Adrenal gland (tissue), 5 donors: ENCODE measurements around the gene NAT8L.

Experiments
- POLR2A ChIP-seq, 2 donors: fragments of 450-650 bp; IDR thresholded peaks; one replicate each; pipeline ENCODE4 v1.6.1; 2017; ENCODE audit warnings: antibody characterized with exemption in 2 of 2, mild to moderate bottlenecking in 2 of 2, moderate library complexity in 1 of 2
- TF ChIP-seq, protein P1 (sequence below), 6 experiments: fragments of 450-650 bp in 4 of 6; fragments of 200-600 bp in 2 of 6; sonication (generic) in 1 of 6; IDR thresholded peaks; 1 replicate in 5 of 6; 2 replicates in 1 of 6; pipeline versions ENCODE4 v1.5.1 to v1.8.0; 2016 to 2021; ENCODE audit warnings: antibody characterized with exemption in 6 of 6, mild to moderate bottlenecking in 2 of 6, moderate library complexity in 1 of 6
- donor health status: DM: no; HTN: no; CAD: no.

GRCh38 chr4:2066571-2067445 lies 7.7 kb downstream of the NAT8L start:
- no peak for TF ChIP-seq POLR2A (IDR thresholded peaks at IDR 0.05)
- TF ChIP-seq, protein P1, sequence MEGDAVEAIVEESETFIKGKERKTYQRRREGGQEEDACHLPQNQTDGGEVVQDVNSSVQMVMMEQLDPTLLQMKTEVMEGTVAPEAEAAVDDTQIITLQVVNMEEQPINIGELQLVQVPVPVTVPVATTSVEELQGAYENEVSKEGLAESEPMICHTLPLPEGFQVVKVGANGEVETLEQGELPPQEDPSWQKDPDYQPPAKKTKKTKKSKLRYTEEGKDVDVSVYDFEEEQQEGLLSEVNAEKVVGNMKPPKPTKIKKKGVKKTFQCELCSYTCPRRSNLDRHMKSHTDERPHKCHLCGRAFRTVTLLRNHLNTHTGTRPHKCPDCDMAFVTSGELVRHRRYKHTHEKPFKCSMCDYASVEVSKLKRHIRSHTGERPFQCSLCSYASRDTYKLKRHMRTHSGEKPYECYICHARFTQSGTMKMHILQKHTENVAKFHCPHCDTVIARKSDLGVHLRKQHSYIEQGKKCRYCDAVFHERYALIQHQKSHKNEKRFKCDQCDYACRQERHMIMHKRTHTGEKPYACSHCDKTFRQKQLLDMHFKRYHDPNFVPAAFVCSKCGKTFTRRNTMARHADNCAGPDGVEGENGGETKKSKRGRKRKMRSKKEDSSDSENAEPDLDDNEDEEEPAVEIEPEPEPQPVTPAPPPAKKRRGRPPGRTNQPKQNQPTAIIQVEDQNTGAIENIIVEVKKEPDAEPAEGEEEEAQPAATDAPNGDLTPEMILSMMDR (IDR thresholded peaks at IDR 0.05) = no peak
